Vagina (tissue), 2 donors: ENCODE measurements around the gene MAP2K3. TPM values are rescaled to one million over a fixed set of nuclear protein-coding genes. Genes with fewer than 3 reads are reported as not detected.

Experiments
- DNase-seq, 2 donors: peaks; one replicate each; pipeline ENCODE4 v3.0.0-alpha.2; 2017; ENCODE audit errors: extremely low spot score in 2 of 2
- H3K27ac ChIP-seq: fragments of 200-600 bp; sonication (generic); one replicate; pipeline ENCODE4 v1.5.1; 2019
- H3K27me3 ChIP-seq: fragments of 200-600 bp; sonication (generic); one replicate; pipeline ENCODE4 v1.5.1; 2019
- H3K36me3 ChIP-seq, 2 donors: fragments of 200-600 bp; sonication (generic); one replicate each; pipeline ENCODE4 v1.5.1; 2017 to 2019
- H3K4me1 ChIP-seq: fragments of 200-600 bp; sonication (generic); one replicate; pipeline ENCODE4 v1.5.1; 2019
- H3K4me3 ChIP-seq, 2 donors: fragments of 200-600 bp; sonication (generic); 1 replicate in 1 of 2; 2 replicates in 1 of 2; pipeline ENCODE4 v1.5.1; 2016 to 2019
- H3K9me3 ChIP-seq: fragments of 200-600 bp; sonication (generic); one replicate; pipeline ENCODE4 v1.5.1; 2019
- POLR2A ChIP-seq, 2 donors: fragments of 450-650 bp; IDR thresholded peaks; one replicate each; pipeline ENCODE4 v1.6.1; 2017; ENCODE audit warnings: antibody characterized with exemption in 2 of 2, mild to moderate bottlenecking in 2 of 2, moderate library complexity in 2 of 2
- POLR2AphosphoS5 ChIP-seq, 2 donors: sonication (generic); formaldehyde crosslinking; IDR thresholded peaks; one replicate each; pipeline ENCODE4 v1.9.0; 2017; ENCODE audit warnings: antibody characterized with exemption in 2 of 2, mild to moderate bottlenecking in 2 of 2, low read depth in 1 of 2; ENCODE audit not compliant: insufficient read depth in 1 of 2
- intact Hi-C: fragments of 100-400 bp; cut with DNase I; formaldehyde crosslinking; loops from one replicate; pipeline ENCODE4 v1.15.1; 2023
- total RNA-seq: library from RNA; depleted of rRNA; stranded (reverse); fragments of >200 nt; gene quantifications from one replicate; pipeline ENCODE4 v1.2.3, GENCODE V29; 2016
- TF ChIP-seq, protein P1 (sequence below), 3 experiments: fragments of 450-650 bp in 2 of 3; fragments of 200-600 bp in 1 of 3; sonication (generic) in 1 of 3; IDR thresholded peaks; one replicate each; pipeline ENCODE4 v1.5.1; 2017 to 2019; ENCODE audit warnings: antibody characterized with exemption in 3 of 3, mild to moderate bottlenecking in 2 of 3, moderate library complexity in 2 of 3

Gene MAP2K3
- total RNA-seq, 1 donor from 2014 or later: 21.6 TPM

GRCh38 chr17:21361020-21361809 is 76.7 kb downstream of the MAP2K3 start:
- Histone ChIP-seq H3K36me3 (no peaks in the 10 kb centered on the region), H3K9me3 (no peaks in the 10 kb centered on the region), H3K27me3 (no peaks in the 10 kb centered on the region), H3K27ac (no peak overlapping the region), H3K4me1 (no peaks in the 10 kb centered on the region), H3K4me3 (no peak overlapping the region)
- no peak for TF ChIP-seq POLR2A (IDR thresholded peaks at IDR 0.05)
- TF ChIP-seq, protein P1, sequence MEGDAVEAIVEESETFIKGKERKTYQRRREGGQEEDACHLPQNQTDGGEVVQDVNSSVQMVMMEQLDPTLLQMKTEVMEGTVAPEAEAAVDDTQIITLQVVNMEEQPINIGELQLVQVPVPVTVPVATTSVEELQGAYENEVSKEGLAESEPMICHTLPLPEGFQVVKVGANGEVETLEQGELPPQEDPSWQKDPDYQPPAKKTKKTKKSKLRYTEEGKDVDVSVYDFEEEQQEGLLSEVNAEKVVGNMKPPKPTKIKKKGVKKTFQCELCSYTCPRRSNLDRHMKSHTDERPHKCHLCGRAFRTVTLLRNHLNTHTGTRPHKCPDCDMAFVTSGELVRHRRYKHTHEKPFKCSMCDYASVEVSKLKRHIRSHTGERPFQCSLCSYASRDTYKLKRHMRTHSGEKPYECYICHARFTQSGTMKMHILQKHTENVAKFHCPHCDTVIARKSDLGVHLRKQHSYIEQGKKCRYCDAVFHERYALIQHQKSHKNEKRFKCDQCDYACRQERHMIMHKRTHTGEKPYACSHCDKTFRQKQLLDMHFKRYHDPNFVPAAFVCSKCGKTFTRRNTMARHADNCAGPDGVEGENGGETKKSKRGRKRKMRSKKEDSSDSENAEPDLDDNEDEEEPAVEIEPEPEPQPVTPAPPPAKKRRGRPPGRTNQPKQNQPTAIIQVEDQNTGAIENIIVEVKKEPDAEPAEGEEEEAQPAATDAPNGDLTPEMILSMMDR (IDR thresholded peaks at IDR 0.05): no peak
- no peak for TF ChIP-seq POLR2AphosphoS5 (IDR thresholded peaks at IDR 0.05; ENCODE audit: insufficient read depth in 1 of 2, low read depth in 1 of 2)
- no peak for DNase-seq
- intact Hi-C loops: no loop called here

- intact Hi-C loops: no loop called here
- TF ChIP-seq POLR2A (IDR thresholded peaks at IDR 0.05) (no peak), POLR2AphosphoS5 (IDR thresholded peaks at IDR 0.05; ENCODE audit: insufficient read depth in 1 of 2, low read depth in 1 of 2) (no peak)
- TF ChIP-seq, protein P1 (IDR thresholded peaks at IDR 0.05): no peak
- DNase-seq: no peak
- H3K27me3 ChIP-seq: no peaks in the 10 kb centered on the region
- H3K9me3 ChIP-seq: no peaks in the 10 kb centered on the region
- H3K4me3 ChIP-seq: no peak overlapping the region
- H3K36me3 ChIP-seq: no peaks in the 10 kb centered on the region
- no peak overlapping the region for H3K27ac ChIP-seq
- H3K4me1 ChIP-seq: no peaks in the 10 kb centered on the region
Observed at GRCh38 chr17:21362331-21362931, 77.9 kb downstream of the MAP2K3 start.

GRCh38 chr17:21363776-21364642 is 79.5 kb downstream of the MAP2K3 start:
- Histone ChIP-seq H3K9me3 (no peaks in the 10 kb centered on the region), H3K4me3 (no peak overlapping the region), H3K27me3 (no peaks in the 10 kb centered on the region), H3K27ac (no peak overlapping the region), H3K4me1 (no peaks in the 10 kb centered on the region), H3K36me3 (no peaks in the 10 kb centered on the region)
- TF ChIP-seq POLR2AphosphoS5 (IDR thresholded peaks at IDR 0.05; ENCODE audit: insufficient read depth in 1 of 2, low read depth in 1 of 2): no peak
- TF ChIP-seq, protein P1 (IDR thresholded peaks at IDR 0.05): no peak
- no peak for TF ChIP-seq POLR2A (IDR thresholded peaks at IDR 0.05)
- DNase-seq: no peak
- intact Hi-C loops: no loop called here

Other genes starting within 250 kb of the MAP2K3 start
- gene USP22, start 241.7 kb upstream of the MAP2K3 start, total RNA-seq: 79.1 TPM
- gene DHRS7B, start 157.7 kb upstream of the MAP2K3 start, total RNA-seq: 31.7 TPM
- 30.2 TPM for gene TMEM11, start 70.5 kb upstream of the MAP2K3 start, total RNA-seq
- gene NATD1, start 31.3 kb upstream of the MAP2K3 start, total RNA-seq: 4.2 TPM
- 2.2 TPM for gene KCNJ12, start 91.6 kb downstream of the MAP2K3 start, total RNA-seq